ENCODE measurements around the gene CCDC74A. TPM values are rescaled to one million over a fixed set of nuclear protein-coding genes. Genes with fewer than 3 reads are reported as not detected.

Gene CCDC74A
- total and polyA plus RNA-seq, 9 of the 15 experiments (the other 6 are each of a cell fraction or from before 2014, with no cell fraction given) = 1.1 to 38.1 (median 9.6) TPM

- TF ChIP-seq NFIC (IDR thresholded peaks at IDR 0.05) = peak; percentile 37; the same call in 1 of the 2 replicates
- TF ChIP-seq XRCC5 (IDR thresholded peaks at IDR 0.05; ENCODE audit: low read depth, low read length) = peak; percentile 77
- TF ChIP-seq ZNF696 (CRISPR knock-in tag; conservative IDR thresholded peaks at IDR 0.05) = no peak
- TF ChIP-seq ZNF133 (CRISPR knock-in tag; IDR thresholded peaks at IDR 0.05) = no peak
- TF ChIP-seq NKRF (IDR thresholded peaks at IDR 0.05; ENCODE audit: borderline replicate concordance) = no peak
- peak in 1 of 2 experiments; percentile 81; a peak in 2 of 4 replicates for TF ChIP-seq FOXA3 (CRISPR knock-in tag; conservative IDR thresholded peaks at IDR 0.05 in 1 of 2, IDR thresholded peaks at IDR 0.05 in 1 of 2)
- no peak for TF ChIP-seq ZNF449 (CRISPR knock-in tag; IDR thresholded peaks at IDR 0.05)
- TF ChIP-seq POLR2AphosphoS5 (IDR thresholded peaks at IDR 0.05; ENCODE audit: control insufficient read depth, insufficient read depth, low read depth, low read length) = peak; percentile 46; the same call in 1 of the 2 replicates
- peak; percentile 72 for TF ChIP-seq POLR2A (conservative IDR thresholded peaks at IDR 0.05)
- 0 out of 2 replicates have a peak, but pooled peaks have one; percentile 44 for TF ChIP-seq SOX6 (IDR thresholded peaks at IDR 0.05)
- peak; percentile 79 to 95 (median 94) for TF ChIP-seq YY1 (IDR thresholded peaks at IDR 0.05; ENCODE audit: borderline replicate concordance in 1 of 3, control insufficient read depth in 1 of 3, extremely low read depth in 1 of 3, insufficient read depth in 3 of 3, insufficient read length in 1 of 3, insufficient replicate concordance in 2 of 3, low read depth in 1 of 3, low read length in 2 of 3)
- no peak for TF ChIP-seq ZBTB9 (CRISPR knock-in tag; IDR thresholded peaks at IDR 0.05)
- TF ChIP-seq NRF1 (conservative IDR thresholded peaks at IDR 0.05 in 1 of 2, IDR thresholded peaks at IDR 0.05 in 1 of 2) = peak; percentile 92 to 93
- TF ChIP-seq ETS2 (tag; IDR thresholded peaks at IDR 0.05; ENCODE audit: borderline replicate concordance, poor library complexity, severe bottlenecking) = no peak
- no peak for TF ChIP-seq HDGF (IDR thresholded peaks at IDR 0.05)
- TF ChIP-seq HCFC1 (IDR thresholded peaks at IDR 0.05; ENCODE audit: low read depth, low read length) = peak; percentile 80
- TF ChIP-seq IFI16 (CRISPR knock-in tag; IDR thresholded peaks at IDR 0.05) = no peak
- no peak for TF ChIP-seq NFYB (IDR thresholded peaks at IDR 0.05; ENCODE audit: extremely low read depth, insufficient read length)
- TF ChIP-seq SIRT6 (IDR thresholded peaks at IDR 0.05; ENCODE audit: low read depth, low read length) = no peak
- no peak for TF ChIP-seq ZNF586 (CRISPR knock-in tag; conservative IDR thresholded peaks at IDR 0.05)
- TF ChIP-seq ZNF695 (CRISPR knock-in tag; IDR thresholded peaks at IDR 0.05) = no peak
- TF ChIP-seq CREM (IDR thresholded peaks at IDR 0.05; ENCODE audit: low read depth) = peak; percentile 99
- 0 out of 2 replicates have a peak, but pooled peaks have one; percentile 12 for TF ChIP-seq CHD2 (IDR thresholded peaks at IDR 0.05; ENCODE audit: low read depth, low read length)
- peak; percentile 88 for TF ChIP-seq SMAD4 (CRISPR knock-in tag; conservative IDR thresholded peaks at IDR 0.05)
Measured at GRCh38 chr2:131492418-131493198, 35.1 kb upstream of the CCDC74A start (continued).

Data from K562 (cell line).